Endothelial cell of umbilical vein (primary cell): ENCODE measurements around the gene PRKAR1B. TPM values are rescaled to one million over a fixed set of nuclear protein-coding genes. Genes with fewer than 3 reads are reported as not detected.

ENCODE experiments used
- Bru-seq: library from RNA; stranded (reverse); fragments of 400-500 nt; gene quantifications from one replicate; lab custom pipeline; 2021; lab: Mats Ljungman, UMichigan
- BruChase-seq, 2 experiments: library from RNA; stranded (reverse); fragments of 400-500 nt; gene quantifications; one replicate each; lab custom pipeline; 2021; lab: Mats Ljungman, UMichigan
- BruUV-seq: library from RNA; stranded (reverse); fragments of 400-500 nt; replicated peaks from 2 replicates; lab custom pipeline; 2021; lab: Mats Ljungman, UMichigan
- CTCF ChIA-PET: fragments of 300-600, 350-600 bp; sonication (Branson Sonifier 250); formaldehyde crosslinking; loops from one replicate; lab custom pipeline; 2021; ENCODE audit warnings: antibody characterized with exemption, inconsistent platforms; lab: Charles Lee
- POLR2A ChIA-PET: fragments of 300-600, 350-600 bp; sonication (Branson Sonifier 250); formaldehyde crosslinking; loops from one replicate; lab custom pipeline; 2021; ENCODE audit warnings: antibody characterized with exemption, inconsistent platforms; lab: Charles Lee
- DNase-seq: peaks from one replicate; pipeline ENCODE4 v3.0.0-alpha.2; 2011; ENCODE audit warnings: low read depth, low spot score
- FAIRE-seq: peaks from 2 replicates; lab custom pipeline; 2011; peaks lifted over from hg19 to GRCh38; lab: Jason Lieb, UNC
- H2AFZ ChIP-seq: 2 replicates; pipeline ENCODE4 v1.6.0; 2012; ENCODE audit warnings: low read depth, low read length, control low read depth, inconsistent platforms
- H3K27ac ChIP-seq: 2 replicates; pipeline ENCODE4 v1.5.1; 2011; ENCODE audit warnings: low read depth, mild to moderate bottlenecking, control low read depth, low read length, moderate library complexity; ENCODE audit not compliant: insufficient read depth
- H3K27me3 ChIP-seq, 2 experiments: 2 replicates each; pipeline versions ENCODE4 v1.6.0 to v1.6.1; 2011; ENCODE audit warnings: low read length in 2 of 2, mixed read lengths in 1 of 2; ENCODE audit not compliant: control insufficient read depth in 2 of 2, insufficient read depth in 2 of 2
- H3K36me3 ChIP-seq, 2 experiments: 2 replicates in 1 of 2; 3 replicates in 1 of 2; pipeline ENCODE4 v1.5.1; 2011; ENCODE audit warnings: low read length in 2 of 2, mild to moderate bottlenecking in 1 of 2, moderate library complexity in 1 of 2; ENCODE audit not compliant: control insufficient read depth in 2 of 2, insufficient read depth in 2 of 2; ENCODE audit errors: extremely low read depth in 1 of 2
- H3K4me1 ChIP-seq: 3 replicates; pipeline ENCODE4 v1.5.1; 2011; ENCODE audit warnings: mild to moderate bottlenecking, low read length; ENCODE audit not compliant: control insufficient read depth, insufficient read depth; ENCODE audit errors: extremely low read depth
- H3K4me2 ChIP-seq: 2 replicates; pipeline ENCODE4 v1.6.1; 2011; ENCODE audit warnings: low read length, control low read depth, mixed read lengths; ENCODE audit not compliant: insufficient read depth
- H3K4me3 ChIP-seq, 3 experiments: fragments of 200-600 bp in 1 of 3; sonication (generic), shearing (Covaris generic) in 1 of 3; replicated peaks in 1 of 3; 2 replicates each; pipeline ENCODE4 v1.5.1; 2011 to 2016; ENCODE audit warnings: control low read depth in 3 of 3, low read length in 3 of 3, mild to moderate bottlenecking in 2 of 3, inconsistent platforms in 1 of 3, low read depth in 1 of 3, moderate library complexity in 1 of 3; ENCODE audit not compliant: insufficient read depth in 1 of 3
- H3K79me2 ChIP-seq: 2 replicates; pipeline ENCODE4 v1.6.0; 2012; ENCODE audit warnings: low read length, inconsistent platforms; ENCODE audit not compliant: control insufficient read depth, insufficient read depth
- H3K9ac ChIP-seq: replicated peaks from 2 replicates; pipeline ENCODE3; 2011; ENCODE audit warnings: low read length, control low read depth; ENCODE audit not compliant: insufficient read depth; ENCODE audit errors: extremely low read depth
- H3K9me1 ChIP-seq: replicated peaks from 3 replicates; pipeline ENCODE4 v1.6.0; 2011; ENCODE audit warnings: mild to moderate bottlenecking, low read length; ENCODE audit not compliant: control insufficient read depth, insufficient read depth; ENCODE audit errors: extremely low read depth
- H3K9me3 ChIP-seq: replicated peaks from 2 replicates; pipeline ENCODE4 v1.5.1; 2012; ENCODE audit warnings: low read length, inconsistent platforms; ENCODE audit not compliant: control insufficient read depth, insufficient read depth
- H4K20me1 ChIP-seq: replicated peaks from 2 replicates; pipeline ENCODE3; 2011; ENCODE audit warnings: mild to moderate bottlenecking, low read length; ENCODE audit not compliant: control insufficient read depth, insufficient read depth; ENCODE audit errors: extremely low read depth
- EZH2 ChIP-seq: IDR thresholded peaks from 2 replicates; pipeline ENCODE4 v1.6.1; 2012; ENCODE audit warnings: borderline replicate concordance, low read depth, mild to moderate bottlenecking, moderate library complexity, low read length, inconsistent platforms; ENCODE audit not compliant: severe bottlenecking
- JUN ChIP-seq: IDR thresholded peaks from 2 replicates; pipeline ENCODE4 v1.6.1; 2011; ENCODE audit warnings: borderline replicate concordance, low read depth; ENCODE audit not compliant: insufficient read length, insufficient read depth
- MAX ChIP-seq: IDR thresholded peaks from 2 replicates; pipeline ENCODE4 v1.6.1; 2011; ENCODE audit not compliant: insufficient read depth, insufficient read length
- MYC ChIP-seq: IDR thresholded peaks from one replicate; pipeline ENCODE4 v1.6.1; 2011; ENCODE audit warnings: mild to moderate bottlenecking, low read depth, low read length
- POLR2AphosphoS5 ChIP-seq: IDR thresholded peaks from 2 replicates; pipeline ENCODE4 v1.6.1; 2012; ENCODE audit warnings: low read depth, mild to moderate bottlenecking, control low read depth, low read length, moderate library complexity; ENCODE audit not compliant: insufficient read depth
- dilution Hi-C: fragments of 300-500 bp; cut with MboI; formaldehyde crosslinking; loops from one replicate; pipeline ENCODE4 v1.15.0; 2019; ENCODE audit warnings: low sequenced_read_pairs; ENCODE audit not compliant: extremely low pct_ligation_motif_present
- intact Hi-C: fragments of 100-400 bp; cut with micrococcal nuclease; formaldehyde crosslinking; loops from one replicate; pipeline ENCODE4 v1.10.0; 2022
- long read RNA-seq: library from polyadenylated mRNA; stranded (forward); transcript quantifications from one replicate; pipeline ENCODE4 v2.0.0, GENCODE V29; 2021
- polyA minus RNA-seq, 3 experiments: library from RNA; depleted of rRNA, polyadenylated mRNA; stranded (reverse); fragments of >200 nt; gene quantifications; 1 replicate in 1 of 3; 2 replicates in 2 of 3; pipeline ENCODE4 v1.2.3, GENCODE V29; 2011
- polyA plus RNA-seq, 4 experiments: library from polyadenylated mRNA; depleted of rRNA in 3 of 4; stranded (reverse) in 3 of 4; unstranded in 1 of 4; fragments of >200 nt; gene quantifications; 2 replicates each; pipeline versions ENCODE4 v1.2.1 to v1.2.3, GENCODE V29; 2011 to 2012; ENCODE audit warnings: missing spikeins in 1 of 4
- total RNA-seq: library from RNA; stranded (reverse); gene quantifications from 2 replicates; pipeline ENCODE4 v1.2.3, GENCODE V29; 2021

The PRKAR1B gene
- total RNA-seq (24.0 and 29.2 TPM in 2 replicates), polyA plus RNA-seq (15.0 and 15.4 TPM in 2 replicates), polyA minus RNA-seq (25.2 and 27.9 TPM in 2 replicates), Bru-seq, nascent RNA (percentile 46 among the genes with signal in this experiment), BruChase-seq, experiment 1, labeled RNA remaining after a 6-hour chase (percentile 41 among the genes with signal in this experiment), BruChase-seq, experiment 2, labeled RNA remaining after a 2-hour chase (percentile 40 among the genes with signal in this experiment)
- 17.2 and 19.2 TPM in 2 replicates for polyA plus RNA-seq (2011; cell fraction: cytosol; rRNA removed)
- 16.0 and 20.5 TPM in 2 replicates for polyA plus RNA-seq (2011; cell fraction: nucleus; rRNA removed)
- 20.5 and 22.4 TPM in 2 replicates for polyA plus RNA-seq (2012)
- 23.6 TPM for polyA minus RNA-seq (2011; cell fraction: cytosol; rRNA and poly(A)+ RNA removed)
- polyA minus RNA-seq (2011; cell fraction: nucleus; rRNA and poly(A)+ RNA removed) = 8.2 and 20.6 TPM in 2 replicates
- long read RNA-seq, transcript PRKAR1B-201 (11 exons, 2,007 nt) = major isoform, 19 of 61 reads
- long read RNA-seq, transcript PRKAR1B-211 (11 exons, 2,533 nt) = minor isoform, 8 of 61 reads
- long read RNA-seq, partial matches to known transcripts = 11 of 61 reads
- long read RNA-seq, other reads (novel, unspliced or antisense) = 20 of 61 reads

DNA sequence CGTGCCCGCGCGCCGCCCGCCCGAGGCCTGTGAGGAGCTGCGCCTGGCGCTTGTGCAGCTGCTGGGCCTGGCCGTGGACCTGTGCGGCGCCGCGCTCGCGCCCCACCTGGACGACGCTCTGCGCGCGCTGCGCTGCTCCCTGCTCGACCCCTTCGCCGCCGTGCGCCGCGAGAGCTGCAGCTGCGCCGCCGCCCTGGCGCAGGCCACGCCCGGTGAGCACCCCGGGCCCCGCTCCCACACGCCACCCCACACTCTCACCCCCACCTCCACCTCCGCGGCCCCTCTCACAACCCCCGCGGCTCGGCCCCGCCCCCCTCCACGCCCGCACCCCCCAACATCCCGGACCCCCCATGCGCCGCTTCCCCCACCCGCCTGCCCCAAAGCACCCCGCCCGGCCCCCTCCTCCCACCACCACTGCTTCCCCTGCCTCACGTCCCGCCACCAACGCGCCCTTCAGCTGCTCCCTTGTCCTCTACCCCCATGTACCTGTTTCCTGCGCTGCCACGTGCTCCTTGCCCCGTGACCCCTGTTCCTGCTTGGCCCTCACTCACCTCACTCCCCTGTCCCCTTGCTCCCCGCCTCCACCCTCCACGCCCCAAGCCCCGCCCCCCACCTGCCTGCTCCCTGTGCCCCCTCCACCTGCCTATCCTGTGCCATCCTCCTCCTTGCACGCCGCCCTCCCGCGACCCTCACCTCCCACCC lies at the start of gene PRKAR1B:
PRKAR1B (minus strand) TSS at position 178 of the 702 bp plus-strand sequence. CDS start 15,776 bp downstream, outside the sequence.
- peaks cover 15% of the 10 kb centered on the region for H3K4me1 ChIP-seq
- peaks cover 36% of the 10 kb centered on the region for H3K79me2 ChIP-seq
- ChIA-PET CTCF (interaction anchor here (1.6 to 1.8 kb wide), 2 partner anchors 207 to 394 kb away, joined by 4 to 5 read pairs; no protein-coding TSS in a partner anchor), POLR2A (interaction anchor here (0.7 kb wide), 1 partner anchor 123 kb away, joined by 4 read pairs; no protein-coding TSS in a partner anchor)
- no peaks in the 10 kb centered on the region for H3K9me3 ChIP-seq
- H3K4me3 ChIP-seq = peak within 1 kb of the TSS; percentile 38 to 57 (median 42)
- DNase-seq = no peak
- peak within 1 kb of the TSS; percentile 54 for H3K4me2 ChIP-seq
- intact Hi-C loops = loop anchor here (2.0 to 5.0 kb wide), 2 partner anchors 122 to 210 kb away; partner anchors contain the start of gene PDGFA
- no TSS peak for BruUV-seq
- H4K20me1 ChIP-seq = no peaks in the 10 kb centered on the region
- H3K36me3 ChIP-seq = peaks cover 0 to 16% of the 10 kb centered on the region in 2 experiments
- FAIRE-seq = no peak
- no peaks in the 10 kb centered on the region for H3K9me1 ChIP-seq
- dilution Hi-C loops = no loop called here
- peak within 1 kb of the TSS; percentile 19 for H3K27ac ChIP-seq
- TF ChIP-seq JUN (no peak), MAX (peak; percentile 9), EZH2 (no peak), MYC (peak; percentile 72), POLR2AphosphoS5 (peak; percentile 6)
- H2AFZ ChIP-seq = peak within 1 kb of the TSS; percentile 21
- H3K27me3 ChIP-seq = no peaks in the 10 kb centered on the region
- H3K9ac ChIP-seq = peak within 1 kb of the TSS; percentile 44
